ENCODE data around the gene CISH. TPM values are rescaled to one million over a fixed set of nuclear protein-coding genes. Genes with fewer than 3 reads are reported as not detected.

The CISH gene
- total RNA-seq, 1 experiment from 2014 or later, result 1.7 TPM

GRCh38 chr3:50599115-50599715 lies 12.4 kb downstream of the CISH start:
- Histone ChIP-seq H3K9ac (ENCODE audit: extremely low read depth, insufficient read length, low read length) (no peak overlapping the region), H3K18ac (ENCODE audit: insufficient read length, low read depth, low read length) (no peak overlapping the region), H2BK20ac (ENCODE audit: low read depth, low read length, poor library complexity, severe bottlenecking) (no peak overlapping the region), H2BK5ac (ENCODE audit: insufficient read length, low read length) (no peak overlapping the region), H2BK15ac (ENCODE audit: low read depth, low read length) (no peak overlapping the region), H3K4me1 (ENCODE audit: insufficient read depth, low read length) (no peaks in the 10 kb centered on the region), H3K27ac (ENCODE audit: insufficient read length, low read depth, low read length) (no peak overlapping the region), H3K23me2 (ENCODE audit: insufficient read length, low read depth, low read length, poor library complexity, severe bottlenecking) (no peaks in the 10 kb centered on the region), H3T11ph (ENCODE audit: low read length) (no peak overlapping the region), H3K4ac (ENCODE audit: low read depth, low read length) (no peak overlapping the region), H2BK120ac (ENCODE audit: low read depth, low read length, poor library complexity, severe bottlenecking) (no peak overlapping the region), H3K9me3 (ENCODE audit: control insufficient read depth, low read depth, low read length) (no peaks in the 10 kb centered on the region), H4K5ac (ENCODE audit: insufficient read length, low read depth, low read length) (no peak overlapping the region), H3K27me3 (ENCODE audit: insufficient read depth, low read length) (no peaks in the 10 kb centered on the region), H4K91ac (ENCODE audit: insufficient read length, low read depth, low read length) (no peak overlapping the region), H3K56ac (ENCODE audit: insufficient read length, low read depth, low read length) (no peak overlapping the region), H3K4me2 (ENCODE audit: insufficient read depth, insufficient read length, low read length) (no peak overlapping the region), H2AK5ac (ENCODE audit: insufficient read length, low read length) (no peak overlapping the region), H3K23ac (ENCODE audit: insufficient read length, low read depth, low read length) (no peak overlapping the region), H3K14ac (ENCODE audit: insufficient read depth, low read length) (no peak overlapping the region), H3K79me2 (ENCODE audit: insufficient read depth, low read length) (no peaks in the 10 kb centered on the region), H2BK12ac (ENCODE audit: insufficient read length, low read depth, low read length) (no peak overlapping the region), H2AFZ (ENCODE audit: low read length) (no peak overlapping the region), H3K79me1 (ENCODE audit: insufficient read depth, low read depth, low read length, poor library complexity, severe bottlenecking) (no peaks in the 10 kb centered on the region), H4K8ac (replicated peaks; ENCODE audit: insufficient read length, low read depth, low read length) (no peak overlapping the region), H4K20me1 (ENCODE audit: control insufficient read depth, insufficient read depth, insufficient read length) (no peaks in the 10 kb centered on the region)
- Mint-ChIP-seq H3K4me1 (no peaks in the 10 kb centered on the region), H3K27me3 (ENCODE audit: low read depth) (peaks cover 13% of the 10 kb centered on the region), H3K36me3 (ENCODE audit: insufficient read depth in 1 of 3, low read depth in 3 of 3) (no peaks in the 10 kb centered on the region), H3K9me3 (no peaks in the 10 kb centered on the region), H3K4me3 (no peak overlapping the region), H3K27ac (no peak overlapping the region)
- WGBS (ENCODE audit: extremely low coverage, insufficient read length, low lambda C conversion rate), result no CpG with 5 or more reads among the region's 6 CpGs
- no peak for TF ChIP-seq CTCF (conservative IDR thresholded peaks at IDR 0.05)
- DNase-seq, result no peak

Data from H9 (cell line).